CD4-positive, alpha-beta T cell (primary cell): ENCODE data around the gene C1orf105. TPM values are rescaled to one million over a fixed set of nuclear protein-coding genes. Genes with fewer than 3 reads are reported as not detected.

Experiments used
- ATAC-seq: fragments of 200-7000 bp; cut with Tn5 transposase; one replicate; pipeline ENCODE4 v1.10.0; 2022; ENCODE audit warnings: mild to moderate bottlenecking; ENCODE audit not compliant: poor library complexity
- CTCF ChIA-PET: fragments of 350-600 bp; sonication (Branson Sonifier 250); formaldehyde crosslinking; loops from one replicate; lab custom pipeline; 2021; ENCODE audit warnings: antibody characterized with exemption, inconsistent platforms; lab: Charles Lee
- POLR2A ChIA-PET: fragments of 350-600 bp; sonication (Branson Sonifier 250); formaldehyde crosslinking; loops from one replicate; lab custom pipeline; 2021; ENCODE audit warnings: antibody characterized with exemption, inconsistent platforms; lab: Charles Lee
- DNase-seq, 14 experiments: peaks; one replicate each; pipeline ENCODE4 v3.0.0-alpha.2; 2013 to 2020; ENCODE audit warnings: mixed read lengths in 2 of 14
- H3K27ac ChIP-seq, 2 donors: one replicate each; pipeline versions ENCODE4 v1.5.1 to v1.7.0; 2013; ENCODE audit warnings: low read length in 2 of 2, low read depth in 1 of 2, mild to moderate bottlenecking in 1 of 2
- H3K27me3 ChIP-seq, 2 experiments: 1 replicate in 1 of 2; 2 replicates in 1 of 2; pipeline versions ENCODE4 v1.6.1 to v1.7.0; 2013; ENCODE audit warnings: low read length in 2 of 2, control low read depth in 1 of 2, mild to moderate bottlenecking in 1 of 2, moderate library complexity in 1 of 2; ENCODE audit not compliant: insufficient read depth in 2 of 2, control insufficient read depth in 1 of 2
- H3K36me3 ChIP-seq: one replicate; pipeline ENCODE4 v1.6.1; 2013; ENCODE audit warnings: low read length, control low read depth; ENCODE audit not compliant: insufficient read depth
- H3K4me1 ChIP-seq: one replicate; pipeline ENCODE4 v1.6.1; 2013; ENCODE audit warnings: low read length, control low read depth; ENCODE audit not compliant: insufficient read depth
- H3K4me3 ChIP-seq: one replicate; pipeline ENCODE4 v1.5.1; 2013; ENCODE audit warnings: mild to moderate bottlenecking, low read length, moderate library complexity
- H3K9me3 ChIP-seq, 2 experiments: 1 replicate in 1 of 2; 2 replicates in 1 of 2; pipeline versions ENCODE4 v1.6.1 to v1.7.0; 2013; ENCODE audit warnings: low read length in 2 of 2, mild to moderate bottlenecking in 2 of 2, control low read depth in 1 of 2, moderate library complexity in 1 of 2; ENCODE audit not compliant: control insufficient read depth in 1 of 2, insufficient read depth in 1 of 2
- H3K27ac Mint-ChIP-seq: one replicate; pipeline ENCODE4 v1.8.0; 2020; ENCODE audit warnings: mixed read lengths
- H3K27me3 Mint-ChIP-seq: one replicate; pipeline ENCODE4 v1.8.0; 2021; ENCODE audit warnings: mixed read lengths
- H3K36me3 Mint-ChIP-seq: one replicate; pipeline ENCODE4 v1.8.0; 2021; ENCODE audit warnings: low read depth, mixed read lengths
- H3K4me1 Mint-ChIP-seq: one replicate; pipeline ENCODE4 v1.8.0; 2021; ENCODE audit warnings: low read depth, mixed read lengths
- H3K4me3 Mint-ChIP-seq: one replicate; pipeline ENCODE4 v1.8.0; 2020; ENCODE audit warnings: mild to moderate bottlenecking, mixed read lengths
- H3K9me3 Mint-ChIP-seq: one replicate; pipeline ENCODE4 v1.8.0; 2020; ENCODE audit warnings: mixed read lengths
- CTCF ChIP-seq: fragments of 200-600 bp; IDR thresholded peaks from one replicate; pipeline ENCODE4 v1.8.0; 2022; ENCODE audit warnings: antibody characterized with exemption, mild to moderate bottlenecking
- intact Hi-C, 2 experiments: fragments of 100-400 bp; cut with DNase I in 1 of 2; cut with micrococcal nuclease in 1 of 2; formaldehyde crosslinking; loops; one replicate each; pipeline versions ENCODE4 v1.15.1 to v1.9.0; 2023 to 2025; cut with DNase I, micrococcal nuclease
- total RNA-seq, 174 experiments: library from RNA in 2 of 174; stranded (reverse) in 2 of 174; gene quantifications; one replicate each; pipeline ENCODE4 v1.2.3 and lab custom pipeline; 2021 to 2026

The C1orf105 gene
- total RNA-seq, 2 experiments from 2014 or later = not detected

GRCh38 chr1:172452536-172453152 is 32.2 kb downstream of the C1orf105 start:
- POLR2A ChIA-PET = no interaction called here
- Mint-ChIP-seq H3K4me3 (no peak overlapping the region), H3K36me3 (no peaks in the 10 kb centered on the region), H3K27ac (no peak overlapping the region), H3K4me1 (peaks cover 17% of the 10 kb centered on the region), H3K9me3 (no peaks in the 10 kb centered on the region), H3K27me3 (no peaks in the 10 kb centered on the region)
- no peak for ATAC-seq
- DNase-seq = no peak
- CTCF ChIA-PET = no interaction called here
- no peaks in the 10 kb centered on the region for H3K36me3 ChIP-seq
- H3K27ac ChIP-seq = no peak overlapping the region
- no peak for TF ChIP-seq CTCF
- intact Hi-C loops = no loop called here
- H3K4me3 ChIP-seq = no peak overlapping the region
- H3K27me3 ChIP-seq = no peaks in the 10 kb centered on the region
- H3K9me3 ChIP-seq = no peaks in the 10 kb centered on the region
- peaks cover 18% of the 10 kb centered on the region for H3K4me1 ChIP-seq

- Mint-ChIP-seq H3K9me3 (no peaks in the 10 kb centered on the region), H3K36me3 (no peaks in the 10 kb centered on the region), H3K4me3 (no peak overlapping the region), H3K27ac (no peak overlapping the region), H3K4me1 (peaks cover 17% of the 10 kb centered on the region), H3K27me3 (no peaks in the 10 kb centered on the region)
- Histone ChIP-seq H3K9me3 (no peaks in the 10 kb centered on the region), H3K27ac (no peak overlapping the region), H3K4me1 (peaks cover 18% of the 10 kb centered on the region), H3K4me3 (no peak overlapping the region), H3K36me3 (no peaks in the 10 kb centered on the region), H3K27me3 (no peaks in the 10 kb centered on the region)
- ATAC-seq (no peak), DNase-seq (no peak)
- intact Hi-C loops = no loop called here
- no peak for TF ChIP-seq CTCF
- ChIA-PET POLR2A (no interaction called here), CTCF (no interaction called here)
These were observed 32.7 kb downstream of the C1orf105 start for GRCh38 chr1:172453153-172453545.

- no peak for TF ChIP-seq CTCF
- Mint-ChIP-seq H3K27ac (no peak overlapping the region), H3K27me3 (no peaks in the 10 kb centered on the region), H3K9me3 (no peaks in the 10 kb centered on the region), H3K4me3 (no peak overlapping the region), H3K36me3 (no peaks in the 10 kb centered on the region), H3K4me1 (peaks cover 17% of the 10 kb centered on the region)
- intact Hi-C loops = no loop called here
- ChIA-PET POLR2A (no interaction called here), CTCF (no interaction called here)
- no peak for DNase-seq
- H3K36me3 ChIP-seq = no peaks in the 10 kb centered on the region
- no peaks in the 10 kb centered on the region for H3K27me3 ChIP-seq
- H3K4me1 ChIP-seq = peaks cover 18% of the 10 kb centered on the region
- H3K4me3 ChIP-seq = no peak overlapping the region
- no peaks in the 10 kb centered on the region for H3K9me3 ChIP-seq
- no peak overlapping the region for H3K27ac ChIP-seq
- ATAC-seq = no peak
These were observed 33.1 kb downstream of the C1orf105 start for GRCh38 chr1:172453607-172454006.
